GM12872 (cell line): ENCODE data around the gene SNTG2.

Experiments used
- TF ChIP-seq, protein P1 (sequence below): IDR thresholded peaks from 3 replicates; pipeline ENCODE4 v1.5.1; 2011; ENCODE audit warnings: low read depth, mild to moderate bottlenecking, low read length, moderate library complexity; ENCODE audit not compliant: insufficient read depth

Gene SNTG2

DNA sequence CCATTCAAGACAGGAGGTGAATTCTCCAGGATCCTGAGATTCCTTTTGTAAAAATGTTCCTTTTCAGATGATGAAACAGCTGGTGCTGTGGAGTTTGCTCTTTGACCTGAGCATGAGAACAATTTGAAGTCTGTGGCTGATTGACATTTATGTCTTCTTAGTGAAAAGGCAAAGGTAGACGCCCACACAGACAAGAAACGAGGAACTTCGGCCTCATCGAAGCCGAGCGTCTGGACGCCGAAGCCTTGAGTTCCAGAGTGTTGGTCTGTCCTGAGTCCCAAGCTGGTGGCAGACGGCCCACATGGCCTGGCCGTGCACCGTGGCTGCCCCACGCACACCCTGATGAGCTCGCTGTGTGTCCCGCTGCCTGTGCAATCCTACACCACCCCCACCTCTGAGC, 20.7 kb upstream of the SNTG2 start:
- TF ChIP-seq, protein P1, sequence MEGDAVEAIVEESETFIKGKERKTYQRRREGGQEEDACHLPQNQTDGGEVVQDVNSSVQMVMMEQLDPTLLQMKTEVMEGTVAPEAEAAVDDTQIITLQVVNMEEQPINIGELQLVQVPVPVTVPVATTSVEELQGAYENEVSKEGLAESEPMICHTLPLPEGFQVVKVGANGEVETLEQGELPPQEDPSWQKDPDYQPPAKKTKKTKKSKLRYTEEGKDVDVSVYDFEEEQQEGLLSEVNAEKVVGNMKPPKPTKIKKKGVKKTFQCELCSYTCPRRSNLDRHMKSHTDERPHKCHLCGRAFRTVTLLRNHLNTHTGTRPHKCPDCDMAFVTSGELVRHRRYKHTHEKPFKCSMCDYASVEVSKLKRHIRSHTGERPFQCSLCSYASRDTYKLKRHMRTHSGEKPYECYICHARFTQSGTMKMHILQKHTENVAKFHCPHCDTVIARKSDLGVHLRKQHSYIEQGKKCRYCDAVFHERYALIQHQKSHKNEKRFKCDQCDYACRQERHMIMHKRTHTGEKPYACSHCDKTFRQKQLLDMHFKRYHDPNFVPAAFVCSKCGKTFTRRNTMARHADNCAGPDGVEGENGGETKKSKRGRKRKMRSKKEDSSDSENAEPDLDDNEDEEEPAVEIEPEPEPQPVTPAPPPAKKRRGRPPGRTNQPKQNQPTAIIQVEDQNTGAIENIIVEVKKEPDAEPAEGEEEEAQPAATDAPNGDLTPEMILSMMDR, result no peak

GRCh38 chr2:930935-931334, 19.7 kb upstream of the SNTG2 start:
- TF ChIP-seq, protein P1, result no peak

DNA sequence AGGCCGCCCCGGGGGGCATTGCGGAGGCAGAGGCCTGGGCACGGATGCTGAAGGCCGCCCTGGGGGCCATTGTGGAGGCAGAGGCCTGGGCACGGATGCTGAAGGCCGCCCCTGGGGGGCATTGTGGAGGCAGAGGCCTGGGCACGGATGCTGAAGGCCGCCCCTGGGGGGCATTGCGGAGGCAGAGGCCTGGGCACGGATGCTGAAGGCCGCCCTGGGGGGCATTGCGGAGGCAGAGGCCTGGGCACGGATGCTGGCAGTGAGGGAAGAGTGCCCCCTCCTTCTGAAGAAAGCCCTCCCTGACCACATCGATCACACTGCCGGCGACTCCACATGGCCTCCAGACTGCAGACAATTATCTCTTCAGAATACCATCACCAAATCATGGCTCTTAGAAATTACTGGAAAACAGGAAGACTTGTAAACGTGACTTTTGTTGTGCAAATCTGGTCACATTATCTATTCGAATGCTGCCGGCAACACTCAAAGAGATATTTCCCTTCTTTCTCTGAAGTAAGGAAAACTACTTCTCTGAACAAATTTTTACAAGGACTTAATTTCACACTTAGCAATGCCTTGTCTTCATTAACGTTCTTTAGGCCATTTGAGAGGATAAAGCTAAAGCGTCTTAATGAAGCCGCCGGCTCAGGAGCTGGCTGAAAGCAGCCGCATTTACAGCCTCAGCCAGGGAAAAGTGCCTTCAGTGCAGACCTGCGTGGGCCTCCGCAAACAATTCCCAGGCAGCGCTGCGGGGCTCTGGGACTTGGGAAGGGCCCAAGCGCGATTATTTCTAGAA, 18.1 kb upstream of the SNTG2 start:
- TF ChIP-seq, protein P1, result no peak

- TF ChIP-seq, protein P1, result no peak
Observed at GRCh38 chr2:933734-934295, 16.8 kb upstream of the SNTG2 start.

DNA sequence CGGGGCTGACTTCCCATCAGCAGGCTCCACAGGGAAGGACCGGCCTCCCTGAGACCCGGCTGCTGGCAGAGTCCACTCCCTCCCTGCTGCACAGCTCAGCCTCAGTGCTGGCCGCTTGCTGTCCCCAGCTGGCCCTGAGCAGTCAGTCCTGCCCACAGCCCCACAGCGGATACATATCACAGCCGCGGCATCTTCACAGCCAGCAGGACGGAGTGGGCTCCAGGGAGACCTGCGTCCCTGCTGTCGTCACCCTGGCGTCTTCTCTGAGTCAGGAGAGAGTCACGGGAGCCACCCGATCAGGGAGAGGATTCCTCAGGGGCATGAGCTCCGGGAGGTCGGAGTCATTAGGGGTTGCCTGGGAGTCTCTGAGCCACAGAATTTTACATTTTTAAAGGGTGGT, 13.1 kb upstream of the SNTG2 start:
- TF ChIP-seq, protein P1, result no peak

- TF ChIP-seq, protein P1, result no peak
Observed at GRCh38 chr2:938181-939005, 12.3 kb upstream of the SNTG2 start.

- TF ChIP-seq, protein P1, result no peak
Observed at GRCh38 chr2:939936-940601, 10.6 kb upstream of the SNTG2 start.
